ENCODE data around the gene ESM1.

DNA sequence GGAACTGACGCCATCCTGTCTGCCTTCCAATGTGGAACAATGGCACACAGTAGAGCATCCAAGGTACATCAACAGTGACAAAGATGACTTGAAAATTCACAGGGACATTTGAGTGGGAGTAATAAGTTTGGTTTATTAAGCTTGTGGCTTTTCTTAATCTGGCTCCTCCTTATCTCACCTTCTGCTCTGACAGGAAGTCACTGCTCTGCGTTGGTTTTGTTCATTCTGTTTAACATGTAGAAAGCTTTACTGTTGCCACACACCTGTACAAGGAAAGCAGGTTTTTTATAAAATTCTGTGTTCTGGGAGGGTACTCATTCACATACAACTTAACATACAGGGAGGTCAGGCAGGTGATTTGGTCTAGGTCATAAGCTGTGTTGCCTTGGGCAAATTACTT, 37.1 kb upstream of the ESM1 start:
- no peak for TF ChIP-seq NFE2L2 (conservative IDR thresholded peaks at IDR 0.05; ENCODE audit: low read length)
- TF ChIP-seq, protein P1, sequence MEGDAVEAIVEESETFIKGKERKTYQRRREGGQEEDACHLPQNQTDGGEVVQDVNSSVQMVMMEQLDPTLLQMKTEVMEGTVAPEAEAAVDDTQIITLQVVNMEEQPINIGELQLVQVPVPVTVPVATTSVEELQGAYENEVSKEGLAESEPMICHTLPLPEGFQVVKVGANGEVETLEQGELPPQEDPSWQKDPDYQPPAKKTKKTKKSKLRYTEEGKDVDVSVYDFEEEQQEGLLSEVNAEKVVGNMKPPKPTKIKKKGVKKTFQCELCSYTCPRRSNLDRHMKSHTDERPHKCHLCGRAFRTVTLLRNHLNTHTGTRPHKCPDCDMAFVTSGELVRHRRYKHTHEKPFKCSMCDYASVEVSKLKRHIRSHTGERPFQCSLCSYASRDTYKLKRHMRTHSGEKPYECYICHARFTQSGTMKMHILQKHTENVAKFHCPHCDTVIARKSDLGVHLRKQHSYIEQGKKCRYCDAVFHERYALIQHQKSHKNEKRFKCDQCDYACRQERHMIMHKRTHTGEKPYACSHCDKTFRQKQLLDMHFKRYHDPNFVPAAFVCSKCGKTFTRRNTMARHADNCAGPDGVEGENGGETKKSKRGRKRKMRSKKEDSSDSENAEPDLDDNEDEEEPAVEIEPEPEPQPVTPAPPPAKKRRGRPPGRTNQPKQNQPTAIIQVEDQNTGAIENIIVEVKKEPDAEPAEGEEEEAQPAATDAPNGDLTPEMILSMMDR (IDR thresholded peaks at IDR 0.05), result no peak
- TF ChIP-seq, protein P2, sequence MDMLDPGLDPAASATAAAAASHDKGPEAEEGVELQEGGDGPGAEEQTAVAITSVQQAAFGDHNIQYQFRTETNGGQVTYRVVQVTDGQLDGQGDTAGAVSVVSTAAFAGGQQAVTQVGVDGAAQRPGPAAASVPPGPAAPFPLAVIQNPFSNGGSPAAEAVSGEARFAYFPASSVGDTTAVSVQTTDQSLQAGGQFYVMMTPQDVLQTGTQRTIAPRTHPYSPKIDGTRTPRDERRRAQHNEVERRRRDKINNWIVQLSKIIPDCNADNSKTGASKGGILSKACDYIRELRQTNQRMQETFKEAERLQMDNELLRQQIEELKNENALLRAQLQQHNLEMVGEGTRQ (IDR thresholded peaks at IDR 0.05), result no peak
- TF ChIP-seq JUN (IDR thresholded peaks at IDR 0.05), result no peak
- no peak for TF ChIP-seq EP300 (IDR thresholded peaks at IDR 0.05)
